Activated CD4-positive, alpha-beta T cell treated with anti-CD3 and anti-CD28 coated beads, Interleukin-2, amount 50 U/mL, for 4 hours (primary cell): Measurements from ENCODE around the gene TTLL6.

Experiments
- DNase-seq, 2 experiments: peaks; one replicate each; pipeline ENCODE4 v3.0.0-alpha.2; 2020

The TTLL6 gene

GRCh38 chr17:48757524-48757961 is 59.5 kb downstream of the TTLL6 start:
- DNase-seq: no peak

- DNase-seq: no peak
Measured at GRCh38 chr17:48756830-48757251, 60.2 kb downstream of the TTLL6 start.

GRCh38 chr17:48755356-48755755 is 61.7 kb downstream of the TTLL6 start:
- DNase-seq: no peak

- DNase-seq: no peak
Measured at GRCh38 chr17:48754500-48755261, 62.3 kb downstream of the TTLL6 start.

- DNase-seq: no peak
Measured at GRCh38 chr17:48753794-48754499, 63.1 kb downstream of the TTLL6 start.

- no peak for DNase-seq
Measured at GRCh38 chr17:48752399-48753288, 64.4 kb downstream of the TTLL6 start.

GRCh38 chr17:48751733-48752398 is 65.2 kb downstream of the TTLL6 start:
- no peak for DNase-seq

GRCh38 chr17:48751172-48751571 is 65.9 kb downstream of the TTLL6 start:
- no peak for DNase-seq

GRCh38 chr17:48749621-48750553 is 67.1 kb downstream of the TTLL6 start:
- no peak for DNase-seq

- DNase-seq: no peak
Measured at GRCh38 chr17:48748718-48749566, 68.1 kb downstream of the TTLL6 start.

- DNase-seq: no peak
Measured at GRCh38 chr17:48747445-48748363, 69.3 kb downstream of the TTLL6 start.

GRCh38 chr17:48746916-48747444 is 70.0 kb downstream of the TTLL6 start:
- DNase-seq: no peak

GRCh38 chr17:48745381-48746275 is 71.4 kb downstream of the TTLL6 start:
- no peak for DNase-seq

- DNase-seq: no peak
Measured at GRCh38 chr17:48740537-48740936, 76.5 kb downstream of the TTLL6 start.

- no peak for DNase-seq
Measured at GRCh38 chr17:48738803-48739526, 78.1 kb downstream of the TTLL6 start.

- no peak for DNase-seq
Measured at GRCh38 chr17:48738424-48738802, 78.6 kb downstream of the TTLL6 start.

GRCh38 chr17:48737330-48738043 is 79.5 kb downstream of the TTLL6 start:
- DNase-seq: no peak
